ENCODE results near the gene ZNF81. TPM values are rescaled to one million over a fixed set of nuclear protein-coding genes. Genes with fewer than 3 reads are reported as not detected.
A peak's percentile ranks its signal among the peaks of the same experiment; 100 is the strongest.
"Not testable (repeated sequence)": the region's sequence is repeated elsewhere in the genome, so short reads cannot be mapped to it uniquely, and the experiment has no call there.

The ZNF81 gene
- polyA plus RNA-seq, 12 donors: 3.0 to 10.1 (median 4.3) TPM; not detected in 1

GRCh38 chrX:47840111-47840510 is 3.4 kb downstream of the ZNF81 start:
- no peak for DNase-seq

DNA sequence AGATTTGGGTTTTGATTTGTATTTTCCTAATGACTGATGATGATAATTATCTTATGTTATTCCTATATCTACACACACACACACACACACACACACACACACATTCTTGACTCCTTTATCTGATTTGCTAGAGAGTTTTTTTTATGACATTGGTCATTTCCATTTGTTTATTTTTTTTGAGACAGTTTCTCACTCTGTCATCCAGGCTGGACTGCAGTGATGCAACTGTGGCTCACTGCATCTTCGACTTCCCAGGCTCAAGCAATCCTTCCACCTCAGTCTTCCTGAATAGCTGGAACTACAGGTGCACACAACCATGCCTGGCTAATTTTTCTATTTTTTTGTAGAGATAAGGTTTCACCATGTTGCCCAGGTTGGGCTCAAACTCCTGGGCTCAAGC is 6.7 kb downstream of the ZNF81 start:
- DNase-seq: no peak

DNA sequence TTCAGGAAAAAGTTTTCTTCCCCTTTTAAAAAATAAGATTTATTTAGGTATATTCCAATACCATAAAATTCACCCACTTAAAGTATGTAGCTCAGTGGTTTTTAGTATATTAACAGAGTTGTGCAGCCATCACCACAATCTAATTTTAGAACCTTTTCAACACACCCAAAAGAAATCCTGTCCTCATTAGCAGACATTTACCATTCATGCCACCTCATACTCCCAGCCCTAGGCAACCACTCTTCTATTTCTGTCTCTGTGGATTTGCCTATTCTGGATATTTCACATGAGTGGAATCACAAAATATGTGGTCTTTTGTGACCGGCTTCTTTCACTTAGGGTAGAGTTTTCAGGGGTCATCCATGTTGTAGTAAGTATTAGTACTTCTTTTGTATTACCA is 7.4 kb downstream of the ZNF81 start:
- no peak for DNase-seq

- DNase-seq: no peak
Observed at GRCh38 chrX:47846040-47846439, 9.3 kb downstream of the ZNF81 start.

DNA sequence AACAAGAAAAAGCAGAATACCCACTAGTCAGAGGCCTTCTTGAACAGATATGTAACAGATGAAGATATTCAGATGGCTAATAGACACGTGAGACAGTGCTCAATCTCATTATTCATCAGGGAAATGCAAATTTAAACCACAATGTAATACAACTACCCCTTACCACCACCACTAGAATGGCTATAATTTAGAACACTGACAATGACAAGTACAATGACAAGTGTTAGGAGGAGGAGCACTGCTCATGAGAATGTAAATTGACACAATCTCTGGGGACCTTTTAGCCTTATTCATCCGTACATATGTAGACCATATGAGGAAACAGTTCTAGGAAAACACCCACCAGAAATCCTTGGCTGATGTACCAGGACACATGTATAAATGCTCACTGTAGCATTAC is 13.1 kb downstream of the ZNF81 start:
- DNase-seq: no peak

DNA sequence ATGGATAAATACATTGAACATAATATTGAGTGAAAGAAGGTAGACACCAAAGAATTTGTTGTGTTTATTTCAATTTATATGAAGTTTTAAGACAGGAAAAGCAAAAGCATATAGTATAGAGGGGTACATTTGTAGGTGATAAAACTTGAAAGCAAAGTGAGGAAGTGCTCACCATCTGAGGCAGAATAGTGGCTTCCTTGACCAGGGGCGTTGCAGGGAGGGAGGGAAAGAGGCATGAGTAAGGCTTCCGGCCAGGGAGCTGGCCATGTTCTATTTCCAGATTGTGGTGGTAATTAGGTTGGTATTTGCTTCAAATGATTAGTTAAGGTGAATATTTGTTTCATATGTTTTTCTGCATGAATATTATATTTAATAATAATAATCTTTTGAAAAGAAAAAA is 13.7 kb downstream of the ZNF81 start:
- not testable (repeated sequence) for DNase-seq

DNA sequence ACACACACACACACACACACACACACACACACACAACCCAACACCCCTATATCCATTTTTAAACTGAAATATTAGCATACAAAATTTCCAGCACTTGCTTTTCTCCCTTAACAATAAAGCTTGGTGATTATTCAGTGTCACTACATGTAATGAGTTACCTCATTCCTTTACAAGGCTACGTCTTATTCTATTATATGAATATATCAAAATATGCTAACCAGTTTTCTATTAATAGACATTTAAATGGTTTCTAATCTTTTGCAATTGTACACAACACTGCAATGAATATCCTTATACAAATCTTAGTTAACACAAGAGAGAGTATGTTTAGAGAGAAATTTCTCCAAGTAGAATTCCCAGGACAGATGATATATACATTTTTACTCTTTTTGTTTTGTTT is 14.2 kb downstream of the ZNF81 start:
- DNase-seq: no peak

DNA sequence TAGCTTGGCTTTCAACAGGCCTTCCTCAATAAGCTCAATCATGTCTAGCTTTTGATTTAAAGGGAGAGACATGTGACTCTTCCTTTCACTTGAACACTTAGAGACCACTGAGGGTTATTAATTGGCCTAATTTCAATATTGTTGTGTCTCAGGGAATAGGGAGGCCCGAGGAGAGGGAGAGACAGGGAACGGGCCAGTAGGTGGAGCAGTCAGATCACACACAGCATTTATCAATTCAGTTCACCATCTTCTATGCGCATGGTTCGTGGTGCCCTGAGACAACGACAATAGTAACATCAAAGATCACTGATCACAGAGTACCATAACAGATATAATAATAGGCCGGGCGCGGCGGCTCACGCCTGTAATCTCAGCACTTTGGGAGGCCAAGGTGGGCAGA is 17.8 kb downstream of the ZNF81 start:
- peak; percentile 15 for DNase-seq

DNA sequence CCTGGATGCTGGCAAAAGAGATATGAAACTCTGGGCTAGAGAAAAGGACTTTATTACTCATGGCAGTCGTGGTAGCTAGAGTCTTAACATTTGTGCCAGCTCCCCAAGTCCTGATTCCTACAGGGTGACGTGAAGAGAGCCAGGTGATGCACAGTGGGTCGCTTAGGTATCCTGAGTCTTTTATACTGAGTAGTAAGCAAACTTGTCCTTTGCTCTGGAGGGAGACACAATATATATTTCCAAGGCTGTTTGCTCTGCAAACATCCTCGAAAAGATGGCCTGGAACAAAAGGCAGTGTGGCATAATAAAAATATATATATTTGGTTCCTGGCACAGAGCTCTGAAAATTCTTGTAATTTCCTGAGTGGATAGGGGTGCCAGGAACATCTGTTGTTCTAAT is 23.0 kb downstream of the ZNF81 start:
- DNase-seq: no peak

GRCh38 chrX:47862680-47863079 is 26.0 kb downstream of the ZNF81 start:
- no peak for DNase-seq

DNA sequence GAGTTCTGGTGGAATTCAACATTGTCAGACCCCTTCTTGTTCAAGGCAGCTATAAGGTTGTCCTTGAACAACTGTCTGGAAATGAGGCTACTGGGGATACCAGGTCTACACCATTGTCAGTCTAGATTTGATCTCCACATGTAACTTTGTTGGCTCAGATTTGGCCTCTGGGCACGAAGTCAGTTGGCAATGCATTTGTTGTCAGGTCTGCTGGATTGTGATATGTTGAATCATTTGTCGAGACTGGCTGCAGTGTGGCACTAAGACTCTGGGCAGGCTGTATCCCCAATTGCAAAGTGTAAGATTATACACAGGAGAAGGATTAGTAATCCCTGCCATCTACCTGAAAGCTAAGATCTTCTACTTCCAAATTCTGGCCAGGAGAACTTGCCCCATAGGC is 26.5 kb downstream of the ZNF81 start:
- DNase-seq: no peak

- DNase-seq: no peak
Observed at GRCh38 chrX:47864300-47864699, 27.6 kb downstream of the ZNF81 start.

- DNase-seq: no peak
Observed at GRCh38 chrX:47864785-47865184, 28.1 kb downstream of the ZNF81 start.

DNA sequence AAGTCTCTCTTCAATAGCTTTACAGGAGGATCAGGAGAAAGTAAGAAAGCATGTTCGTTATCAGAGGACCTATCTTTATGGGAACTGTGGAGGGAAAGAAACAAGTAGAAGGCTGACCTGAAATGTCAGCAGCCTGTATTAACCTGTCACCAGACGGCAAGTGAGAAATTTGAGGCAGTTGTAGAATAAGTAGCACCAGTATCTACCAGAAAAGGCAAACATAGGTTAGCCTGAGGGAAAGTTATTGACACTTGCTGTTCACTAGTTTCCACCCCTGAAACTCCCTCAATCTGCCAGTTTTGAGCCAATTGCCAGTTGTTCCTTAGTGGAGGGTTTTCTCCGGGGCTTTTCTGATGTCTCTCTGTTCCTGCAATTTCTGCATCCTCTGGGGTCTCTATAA is 36.4 kb downstream of the ZNF81 start:
- no peak for DNase-seq

- no peak for DNase-seq
Observed at GRCh38 chrX:47877327-47877726, 40.6 kb downstream of the ZNF81 start.

DNA sequence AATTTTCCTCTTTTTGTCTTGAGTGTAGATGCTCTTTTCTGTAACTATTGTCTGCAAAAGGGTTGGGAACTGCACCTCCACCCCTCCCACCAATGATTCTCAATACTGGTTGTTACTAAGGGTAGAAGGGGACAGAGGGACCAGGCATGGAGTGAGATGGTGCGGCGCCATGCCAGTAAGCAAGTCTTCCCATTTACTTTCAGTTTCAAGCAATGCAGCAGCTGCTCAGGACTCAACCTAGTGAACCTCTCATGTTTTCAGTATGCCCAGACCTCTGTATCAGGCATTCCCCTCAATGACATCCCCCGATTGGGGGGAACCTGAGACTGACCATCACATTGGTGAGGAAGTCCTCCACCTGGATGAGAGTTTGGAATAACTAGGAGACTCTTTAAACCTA is 41.5 kb downstream of the ZNF81 start:
- no peak for DNase-seq

GRCh38 chrX:47879463-47879862 is 42.8 kb downstream of the ZNF81 start:
- DNase-seq: no peak

DNA sequence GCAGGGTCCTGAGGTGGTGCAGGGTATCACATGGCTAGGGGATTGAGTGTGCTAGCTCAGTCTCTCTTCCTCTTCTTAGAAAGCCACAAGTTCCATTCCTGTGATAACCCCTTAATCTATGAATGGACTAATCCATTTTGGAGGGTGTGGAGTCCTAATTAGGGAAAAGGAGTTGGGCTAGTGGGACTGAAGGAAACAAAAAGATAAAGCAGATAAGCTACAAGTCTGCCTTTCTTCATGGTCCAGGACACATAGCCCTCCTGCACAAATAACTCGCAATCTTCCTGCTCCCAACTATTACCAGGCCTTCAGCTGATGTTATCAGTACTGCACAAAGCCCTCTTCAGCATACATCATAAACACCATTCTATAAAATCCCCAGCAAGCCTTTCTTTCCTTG is 44.2 kb downstream of the ZNF81 start:
- no peak for DNase-seq

- DNase-seq: no peak
Observed at GRCh38 chrX:47885501-47885900, 48.8 kb downstream of the ZNF81 start.

DNA sequence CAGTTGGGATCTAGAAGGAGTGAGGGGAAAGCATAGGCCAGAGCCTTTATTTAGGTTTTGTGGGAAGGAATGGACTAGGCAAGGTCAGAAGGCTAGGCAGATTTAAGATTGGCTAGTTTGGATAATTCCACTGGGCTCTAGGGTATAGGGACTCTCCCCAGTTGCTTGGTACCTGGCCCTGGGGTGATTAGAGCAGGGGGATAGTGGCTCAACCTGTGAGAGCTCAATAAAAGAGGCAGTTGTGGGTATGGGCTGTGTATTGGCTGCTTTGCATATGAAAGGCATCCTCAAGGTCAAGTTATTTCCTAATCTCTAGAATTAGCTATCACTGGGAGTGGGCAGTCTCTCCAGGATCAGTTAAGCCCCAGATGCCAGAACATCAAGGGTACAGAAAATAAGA is 61.3 kb downstream of the ZNF81 start:
- DNase-seq: no peak

- DNase-seq: no peak
Observed at GRCh38 chrX:47900833-47901232, 64.1 kb downstream of the ZNF81 start.

DNA sequence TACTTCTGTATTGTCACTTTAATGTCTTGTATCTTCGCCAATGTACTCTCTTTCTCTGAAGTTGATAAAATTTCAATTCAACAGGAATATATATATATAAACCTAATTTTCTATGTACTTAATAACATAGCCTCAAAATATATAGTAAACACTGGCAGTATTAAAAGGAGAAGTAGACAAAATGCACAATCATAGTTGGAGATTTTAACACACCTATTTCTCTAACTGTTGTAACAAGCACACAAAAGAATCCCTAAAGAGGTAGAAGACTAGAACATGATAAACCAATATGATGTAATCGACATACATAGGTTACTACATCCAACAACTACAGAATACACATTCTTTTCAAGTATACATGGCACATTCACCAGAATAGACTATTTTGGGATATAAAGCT is 65.5 kb downstream of the ZNF81 start:
- DNase-seq: no peak

DNA sequence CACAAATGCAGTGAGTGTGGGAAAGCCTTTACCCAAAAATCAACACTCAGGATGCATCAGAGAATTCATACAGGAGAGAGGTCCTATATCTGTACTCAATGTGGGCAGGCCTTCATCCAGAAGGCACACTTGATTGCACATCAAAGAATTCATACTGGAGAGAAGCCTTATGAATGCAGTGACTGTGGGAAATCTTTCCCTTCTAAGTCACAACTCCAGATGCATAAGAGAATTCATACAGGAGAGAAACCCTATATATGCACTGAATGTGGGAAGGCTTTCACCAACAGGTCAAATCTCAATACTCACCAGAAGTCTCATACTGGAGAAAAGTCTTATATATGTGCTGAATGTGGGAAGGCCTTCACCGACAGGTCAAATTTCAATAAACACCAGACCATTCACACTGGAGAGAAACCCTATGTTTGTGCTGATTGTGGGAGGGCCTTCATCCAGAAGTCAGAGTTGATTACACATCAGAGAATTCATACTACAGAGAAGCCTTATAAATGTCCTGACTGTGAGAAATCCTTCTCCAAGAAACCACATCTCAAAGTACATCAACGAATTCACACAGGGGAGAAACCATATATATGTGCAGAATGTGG is 79.3 kb downstream of the ZNF81 start:
- no peak for DNase-seq

DNA sequence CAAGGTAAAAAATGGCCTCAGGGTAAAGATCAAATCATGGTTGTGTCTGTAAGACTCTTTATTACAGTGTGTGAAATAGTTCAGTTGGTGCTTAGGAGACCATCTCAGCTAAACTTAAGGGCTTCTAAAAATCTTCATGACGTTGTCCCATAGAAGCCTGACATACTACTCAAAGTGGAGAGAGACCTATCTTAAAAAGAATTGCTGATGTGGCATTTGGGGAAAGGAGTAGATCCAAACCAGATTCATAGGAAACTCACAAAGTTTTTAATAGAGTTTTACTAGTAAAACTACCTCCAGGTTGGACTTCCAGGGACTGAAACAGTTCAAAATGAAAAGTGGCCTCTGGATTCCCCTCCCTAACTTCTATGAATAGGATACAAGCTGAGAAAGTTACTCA is 81.6 kb downstream of the ZNF81 start:
- no peak for DNase-seq

DNA sequence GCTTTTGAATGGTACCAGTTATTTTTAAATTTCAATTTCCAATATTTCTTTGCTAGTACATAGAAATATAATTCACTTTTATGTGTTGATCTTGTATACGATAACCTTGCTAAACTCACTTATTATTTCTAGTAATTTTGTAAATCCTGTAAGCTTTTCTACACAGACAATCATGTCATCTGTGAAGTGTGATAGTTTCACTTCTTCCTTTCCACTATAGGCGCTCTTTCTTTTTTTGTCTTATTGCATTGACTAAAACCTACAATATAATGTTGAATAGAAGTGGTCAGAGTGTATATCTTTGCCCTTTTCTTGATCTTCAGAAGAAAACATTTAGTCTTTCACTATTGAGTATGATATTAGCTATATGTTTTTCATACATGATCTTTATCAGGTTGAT is 90.5 kb downstream of the ZNF81 start:
- DNase-seq: no peak
